Measurements from ENCODE around the gene ZNF423. TPM values are rescaled to one million over a fixed set of nuclear protein-coding genes. Genes with fewer than 3 reads are reported as not detected.

The ZNF423 gene
- total and polyA plus RNA-seq, 9 of the 15 experiments (the other 6 are each of a cell fraction or from before 2014, with no cell fraction given): not detected

DNA sequence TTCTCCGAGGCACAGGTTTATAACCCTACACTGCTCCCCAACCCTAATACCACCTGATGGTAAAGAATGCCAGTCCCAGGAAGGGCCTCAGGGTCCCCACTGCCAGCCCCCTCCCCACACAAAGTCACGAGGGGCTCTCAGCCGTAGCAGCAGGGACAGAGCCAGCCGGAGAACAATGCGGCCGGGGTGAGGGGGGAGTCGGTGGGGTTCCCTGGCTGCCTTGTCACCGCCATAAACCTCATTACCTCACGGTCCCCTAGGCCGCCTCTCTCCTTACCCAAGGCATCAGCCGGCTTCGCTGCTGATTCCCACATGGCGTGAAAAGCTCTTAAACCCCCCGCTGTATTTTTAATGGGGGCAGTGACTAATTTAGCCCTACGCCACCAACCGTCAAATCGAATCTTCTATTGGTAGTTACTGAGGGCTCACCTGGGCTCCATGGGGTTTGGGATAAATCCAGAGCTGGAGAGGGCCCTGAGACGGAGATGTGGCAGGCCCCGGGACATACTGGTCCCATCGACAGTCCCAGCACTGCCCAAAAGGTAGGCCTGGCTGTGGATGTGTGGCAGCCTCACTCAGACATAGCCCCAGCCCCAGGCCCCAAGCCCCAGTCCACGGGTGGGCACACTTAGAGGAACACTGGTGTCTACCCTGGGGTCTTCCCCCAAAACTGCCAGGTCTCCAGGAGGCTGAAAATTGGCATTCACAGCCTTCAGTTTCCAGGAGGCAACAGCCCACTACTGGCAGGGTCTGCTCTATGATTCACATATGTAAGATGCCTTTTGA, 367.0 kb downstream of the ZNF423 start:
- H3K4me2 ChIP-seq (ENCODE audit: insufficient read depth, low read length): no peak overlapping the region
- H3K4me3 ChIP-seq: no peak overlapping the region
- FAIRE-seq: no peak
- no peaks in the 10 kb centered on the region for H3K9me1 ChIP-seq (ENCODE audit: control insufficient read depth, insufficient read depth, low read length)
- no peak overlapping the region for H2AFZ ChIP-seq (ENCODE audit: low read depth, low read length)
- ATAC-seq: no peak
- H3K36me3 ChIP-seq (ENCODE audit: control insufficient read depth, insufficient read depth, low read length): no peaks in the 10 kb centered on the region
- in situ Hi-C loops (cut with MboI): no loop called here
- peaks cover 8 to 39% of the 10 kb centered on the region in 2 experiments; a peak in 4 of 5 replicates for H3K27me3 ChIP-seq (ENCODE audit: control insufficient read depth in 2 of 2, insufficient read depth in 2 of 2, low read length in 2 of 2)
- H4K20me1 ChIP-seq (replicated peaks; ENCODE audit: control insufficient read depth, insufficient read depth, low read length): 0 out of 2 replicates have a peak, but pooled peaks cover 4% of the 10 kb centered on the region
- peaks cover 0 to 20% of the 10 kb centered on the region in 2 experiments; a peak in 1 of 5 replicates for H3K4me1 ChIP-seq (replicated peaks in 1 of 2; ENCODE audit: control insufficient read depth in 2 of 2, insufficient read depth in 2 of 2, low read length in 2 of 2)
- under 1% methylated on average over 19 of the region's 21 CpGs for WGBS (ENCODE audit: insufficient coverage, low coverage, missing lambda C conversion rate)
- POLR2A ChIA-PET: no interaction called here
- no TSS peak for BruUV-seq (replicated peaks)
- intact Hi-C loops (cut with micrococcal nuclease): no loop called here
- CTCF ChIA-PET (ENCODE audit: low intra/inter-chr PET ratio): no interaction called here
- no peak for DNase-seq (ENCODE audit: extremely low read depth in 1 of 4, low spot score in 3 of 4)
- TF ChIP-seq, protein P1, sequence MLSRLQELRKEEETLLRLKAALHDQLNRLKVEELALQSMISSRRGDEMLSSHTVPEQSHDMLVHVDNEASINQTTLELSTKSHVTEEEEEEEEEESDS (CRISPR knock-in tag; IDR thresholded peaks at IDR 0.05): no peak
- TF ChIP-seq, protein P2, sequence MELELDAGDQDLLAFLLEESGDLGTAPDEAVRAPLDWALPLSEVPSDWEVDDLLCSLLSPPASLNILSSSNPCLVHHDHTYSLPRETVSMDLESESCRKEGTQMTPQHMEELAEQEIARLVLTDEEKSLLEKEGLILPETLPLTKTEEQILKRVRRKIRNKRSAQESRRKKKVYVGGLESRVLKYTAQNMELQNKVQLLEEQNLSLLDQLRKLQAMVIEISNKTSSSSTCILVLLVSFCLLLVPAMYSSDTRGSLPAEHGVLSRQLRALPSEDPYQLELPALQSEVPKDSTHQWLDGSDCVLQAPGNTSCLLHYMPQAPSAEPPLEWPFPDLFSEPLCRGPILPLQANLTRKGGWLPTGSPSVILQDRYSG (tag; conservative IDR thresholded peaks at IDR 0.05; ENCODE audit: low read depth): no peak
- no peak for TF ChIP-seq SRSF3 (IDR thresholded peaks at IDR 0.05; ENCODE audit: insufficient read depth, low read length)
- H3K79me2 ChIP-seq (ENCODE audit: control insufficient read depth, insufficient read depth, low read length): no peaks in the 10 kb centered on the region
- no peak overlapping the region for H3K27ac ChIP-seq (ENCODE audit: extremely low read depth, low read depth, low read length)
- H3K9ac ChIP-seq (ENCODE audit: insufficient read depth in 1 of 2, low read depth in 2 of 2, low read length in 2 of 2): no peak overlapping the region
- H3K9me3 ChIP-seq (replicated peaks; ENCODE audit: control insufficient read depth, insufficient read depth, low read depth, low read length): no peaks in the 10 kb centered on the region
